Tibial nerve (tissue), 4 donors: ENCODE data around the gene TOP3A. TPM values are rescaled to one million over a fixed set of nuclear protein-coding genes. Genes with fewer than 3 reads are reported as not detected.

ENCODE experiments used
- DNase-seq, 2 donors: peaks; one replicate each; pipeline ENCODE4 v3.0.0-alpha.2; 2019; ENCODE audit warnings: low spot score in 2 of 2
- H3K27ac ChIP-seq, 4 donors: fragments of 200-600 bp; sonication (generic) in 3 of 4; one replicate each; pipeline ENCODE4 v1.5.1; 2017 to 2019; ENCODE audit warnings: mild to moderate bottlenecking in 1 of 4
- H3K27me3 ChIP-seq, 2 donors: fragments of 200-600 bp; sonication (generic) in 1 of 2; one replicate each; pipeline versions ENCODE4 v1.5.1 to v1.6.0; 2017 to 2019
- H3K36me3 ChIP-seq, 3 donors: fragments of 200-600 bp; sonication (generic); one replicate each; pipeline ENCODE4 v1.5.1; 2018 to 2019
- H3K4me1 ChIP-seq, 4 donors: fragments of 200-600 bp; sonication (generic) in 3 of 4; one replicate each; pipeline ENCODE4 v1.5.1; 2017 to 2019
- H3K4me3 ChIP-seq, 4 donors: fragments of 200-600 bp; sonication (generic) in 3 of 4; one replicate each; pipeline ENCODE4 v1.5.1; 2017 to 2019; ENCODE audit warnings: mild to moderate bottlenecking in 1 of 4, moderate library complexity in 1 of 4
- H3K9me3 ChIP-seq, 4 donors: fragments of 200-600 bp; sonication (generic) in 3 of 4; one replicate each; pipeline ENCODE4 v1.5.1; 2017 to 2019
- EP300 ChIP-seq, 2 donors: sonication (generic); formaldehyde crosslinking; IDR thresholded peaks; one replicate each; pipeline ENCODE4 v1.6.1; 2017; ENCODE audit warnings: antibody characterized with exemption in 2 of 2, mild to moderate bottlenecking in 1 of 2
- POLR2A ChIP-seq, 2 donors: fragments of 450-650 bp; IDR thresholded peaks; one replicate each; pipeline ENCODE4 v1.6.1; 2017; ENCODE audit warnings: antibody characterized with exemption in 2 of 2, mild to moderate bottlenecking in 2 of 2, moderate library complexity in 2 of 2
- WGBS, 2 donors: methylation state at CpG; one replicate each; pipeline ENCODE4 v1.1.5; 2018; 5-methylcytosine and 5-hydroxymethylcytosine counted together
- total RNA-seq, 4 donors: library from RNA; depleted of rRNA; stranded (reverse); fragments of >200 nt; gene quantifications; one replicate each; pipeline ENCODE4 v1.1.0, GENCODE V29; 2016
- TF ChIP-seq, protein P1 (sequence below), 5 experiments: fragments of 200-600 bp in 3 of 5; fragments of 450-650 bp in 2 of 5; sonication (generic) in 3 of 5; IDR thresholded peaks; one replicate each; pipeline ENCODE4 v1.5.1; 2016 to 2019; ENCODE audit warnings: antibody characterized with exemption in 5 of 5, mild to moderate bottlenecking in 3 of 5, moderate library complexity in 2 of 5

TOP3A gene
- total RNA-seq, 4 donors from 2014 or later, result 47.9 to 92.4 (median 63.5) TPM

DNA sequence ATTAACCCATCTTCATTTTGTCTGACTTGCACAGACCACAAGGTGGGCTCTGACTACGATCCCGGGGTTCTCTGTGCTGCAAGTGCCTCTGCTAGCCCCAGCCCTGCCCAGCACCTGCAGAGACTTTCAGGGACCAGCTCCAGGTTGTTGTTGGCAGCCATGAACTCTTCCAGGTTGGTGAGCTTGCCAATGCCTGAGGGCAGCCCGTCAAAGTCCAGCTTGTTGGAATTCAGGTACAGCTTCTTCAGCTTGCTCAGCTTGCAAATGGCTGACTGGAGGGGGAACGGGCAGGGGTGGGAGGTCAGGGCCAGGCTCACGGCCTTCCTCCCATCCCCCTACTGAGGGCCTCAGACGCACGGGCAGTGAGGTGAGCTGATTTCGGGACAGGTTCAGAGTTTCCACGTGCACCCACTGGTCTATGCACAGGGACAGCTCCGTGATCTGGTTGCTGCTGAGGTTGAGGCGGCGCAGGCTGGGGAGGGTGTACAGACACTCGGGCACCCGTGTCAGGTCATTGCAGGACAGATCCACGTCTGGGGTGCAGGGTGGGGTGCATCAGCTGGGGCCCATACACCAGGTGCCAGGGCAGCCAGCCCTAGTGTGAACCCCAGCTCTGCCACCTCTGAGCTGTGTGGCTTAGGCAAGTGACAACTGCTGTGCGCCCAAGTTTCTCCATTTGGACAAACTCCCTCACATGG, 61.5 kb downstream of the TOP3A start:
- no peak for DNase-seq
- Histone ChIP-seq H3K36me3 (peaks cover 0 to 84% (median 37%) of the 10 kb centered on the region in 3 donors), H3K4me1 (peaks cover 0 to 31% (median 14%) of the 10 kb centered on the region in 4 donors), H3K9me3 (no peaks in the 10 kb centered on the region), H3K4me3 (no peak overlapping the region), H3K27me3 (no peaks in the 10 kb centered on the region), H3K27ac (no peak overlapping the region)
- 77 to 83% methylated on average over 14 to 16 of the region's 16 CpGs for WGBS, 2 donors
- TF ChIP-seq EP300 (IDR thresholded peaks at IDR 0.05) (no peak), POLR2A (IDR thresholded peaks at IDR 0.05) (no peak)
- TF ChIP-seq, protein P1, sequence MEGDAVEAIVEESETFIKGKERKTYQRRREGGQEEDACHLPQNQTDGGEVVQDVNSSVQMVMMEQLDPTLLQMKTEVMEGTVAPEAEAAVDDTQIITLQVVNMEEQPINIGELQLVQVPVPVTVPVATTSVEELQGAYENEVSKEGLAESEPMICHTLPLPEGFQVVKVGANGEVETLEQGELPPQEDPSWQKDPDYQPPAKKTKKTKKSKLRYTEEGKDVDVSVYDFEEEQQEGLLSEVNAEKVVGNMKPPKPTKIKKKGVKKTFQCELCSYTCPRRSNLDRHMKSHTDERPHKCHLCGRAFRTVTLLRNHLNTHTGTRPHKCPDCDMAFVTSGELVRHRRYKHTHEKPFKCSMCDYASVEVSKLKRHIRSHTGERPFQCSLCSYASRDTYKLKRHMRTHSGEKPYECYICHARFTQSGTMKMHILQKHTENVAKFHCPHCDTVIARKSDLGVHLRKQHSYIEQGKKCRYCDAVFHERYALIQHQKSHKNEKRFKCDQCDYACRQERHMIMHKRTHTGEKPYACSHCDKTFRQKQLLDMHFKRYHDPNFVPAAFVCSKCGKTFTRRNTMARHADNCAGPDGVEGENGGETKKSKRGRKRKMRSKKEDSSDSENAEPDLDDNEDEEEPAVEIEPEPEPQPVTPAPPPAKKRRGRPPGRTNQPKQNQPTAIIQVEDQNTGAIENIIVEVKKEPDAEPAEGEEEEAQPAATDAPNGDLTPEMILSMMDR (IDR thresholded peaks at IDR 0.05), result no peak

DNA sequence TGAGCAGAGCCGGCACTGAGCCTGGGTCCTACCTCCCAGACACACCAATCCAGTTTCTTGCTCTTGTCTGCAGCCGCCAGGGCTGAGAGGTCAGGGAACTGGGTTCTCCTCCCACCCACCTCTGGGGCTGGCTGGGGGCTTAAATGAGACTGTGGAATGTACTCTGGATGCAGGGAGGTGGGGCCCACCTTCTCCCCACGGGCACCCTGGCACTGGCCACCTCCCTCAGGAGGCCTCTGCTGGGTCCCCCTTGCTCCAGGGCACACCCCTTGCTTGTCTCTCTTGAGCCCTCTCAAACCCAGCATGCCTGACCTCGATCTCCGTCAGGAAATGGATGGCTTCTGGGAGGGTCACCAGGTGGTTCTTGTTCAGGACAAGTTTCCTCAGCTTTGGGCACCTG, 62.6 kb downstream of the TOP3A start:
- Histone ChIP-seq H3K4me3 (no peak overlapping the region), H3K4me1 (peaks cover 0 to 36% (median 8%) of the 10 kb centered on the region in 4 donors), H3K27ac (no peak overlapping the region), H3K36me3 (peaks cover 0 to 96% (median 37%) of the 10 kb centered on the region in 3 donors), H3K27me3 (no peaks in the 10 kb centered on the region), H3K9me3 (no peaks in the 10 kb centered on the region)
- WGBS, 2 donors, result 65 to 82% methylated on average over 3 to 5 of the region's 5 CpGs
- no peak for DNase-seq
- TF ChIP-seq, protein P1 (IDR thresholded peaks at IDR 0.05), result no peak
- no peak for TF ChIP-seq POLR2A (IDR thresholded peaks at IDR 0.05)
- no peak for TF ChIP-seq EP300 (IDR thresholded peaks at IDR 0.05)

DNA sequence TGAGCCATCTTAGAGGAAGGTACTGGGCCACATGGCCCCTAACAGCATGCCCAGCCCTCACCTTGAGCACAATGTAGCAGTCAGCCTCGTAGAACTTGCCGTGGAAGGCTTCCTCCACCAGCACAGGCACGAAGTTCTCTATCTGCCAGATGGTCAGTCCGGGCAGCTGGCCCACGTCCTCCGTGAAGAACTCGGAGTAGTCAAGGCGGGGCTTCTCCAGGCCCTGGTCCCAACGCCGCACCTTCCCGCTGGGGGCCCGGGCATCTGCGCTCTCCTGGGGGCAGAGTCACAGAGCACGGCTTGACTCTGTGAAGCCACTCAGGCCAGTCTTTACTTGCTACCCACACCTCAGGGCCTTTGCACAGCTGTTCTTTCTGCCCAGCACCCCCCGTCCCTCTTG, 63.6 kb downstream of the TOP3A start:
- Histone ChIP-seq H3K27me3 (no peaks in the 10 kb centered on the region), H3K27ac (no peak overlapping the region), H3K4me3 (no peak overlapping the region), H3K9me3 (no peaks in the 10 kb centered on the region), H3K4me1 (peaks cover 0 to 33% (median 0%) of the 10 kb centered on the region in 4 donors), H3K36me3 (peaks cover 0 to 100% (median 42%) of the 10 kb centered on the region in 3 donors)
- WGBS, 2 donors, result 77 to 80% methylated on average over 13 to 15 of the region's 15 CpGs
- DNase-seq, result no peak
- TF ChIP-seq EP300 (IDR thresholded peaks at IDR 0.05) (no peak), POLR2A (IDR thresholded peaks at IDR 0.05) (no peak)
- TF ChIP-seq, protein P1 (IDR thresholded peaks at IDR 0.05), result no peak

DNA sequence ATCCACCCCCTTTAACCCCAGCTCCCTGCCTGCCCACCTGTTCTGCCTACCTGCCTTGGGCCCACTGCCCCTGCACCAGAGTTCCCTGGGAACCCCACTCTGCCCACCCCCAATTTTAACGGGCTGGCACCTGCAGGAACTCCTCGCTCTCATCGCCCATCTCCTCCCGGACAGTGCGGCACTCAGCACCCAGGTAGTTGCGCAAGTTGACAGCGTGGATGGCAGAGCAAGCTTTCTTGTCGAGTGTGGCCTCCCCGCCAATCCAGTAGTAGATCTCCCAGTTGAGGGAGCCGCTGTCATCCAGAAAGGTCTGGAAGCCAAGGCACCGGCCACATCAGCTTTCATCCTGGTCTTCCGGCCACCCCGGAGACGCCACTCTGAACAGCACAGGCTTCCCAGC, 64.1 kb downstream of the TOP3A start:
- Histone ChIP-seq H3K9me3 (no peaks in the 10 kb centered on the region), H3K27ac (no peak overlapping the region), H3K4me3 (no peak overlapping the region), H3K36me3 (peaks cover 0 to 100% (median 47%) of the 10 kb centered on the region in 3 donors), H3K4me1 (peaks cover 0 to 28% (median 0%) of the 10 kb centered on the region in 4 donors), H3K27me3 (no peaks in the 10 kb centered on the region)
- TF ChIP-seq EP300 (IDR thresholded peaks at IDR 0.05) (no peak), POLR2A (IDR thresholded peaks at IDR 0.05) (no peak)
- TF ChIP-seq, protein P1 (IDR thresholded peaks at IDR 0.05), result no peak
- no peak for DNase-seq
- 90 to 94% methylated on average over 14 of the region's 14 CpGs for WGBS, 2 donors

DNA sequence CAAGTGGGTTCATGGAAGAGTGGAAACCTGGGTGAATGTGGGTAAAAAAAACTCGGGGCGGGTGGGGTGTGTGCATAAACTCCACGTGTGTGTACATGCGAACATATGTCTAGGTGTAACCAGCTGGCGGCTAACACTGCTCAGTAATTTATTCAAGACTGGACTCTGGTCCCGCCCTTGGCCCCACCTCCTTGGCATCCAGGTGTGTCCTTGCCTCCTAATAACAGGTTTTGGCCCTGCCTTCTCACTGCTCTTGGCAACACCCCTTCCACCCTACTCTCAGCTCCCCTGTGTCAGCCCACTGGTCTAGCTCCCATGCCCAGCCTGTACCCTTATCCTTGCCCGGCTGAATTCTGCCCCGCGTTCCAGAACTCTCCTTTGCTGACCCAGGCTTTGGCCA, 64.5 kb downstream of the TOP3A start:
- Histone ChIP-seq H3K36me3 (peaks cover 0 to 100% (median 49%) of the 10 kb centered on the region in 3 donors), H3K4me1 (peaks cover 0 to 27% (median 0%) of the 10 kb centered on the region in 4 donors), H3K27ac (no peak overlapping the region), H3K27me3 (no peaks in the 10 kb centered on the region), H3K4me3 (no peak overlapping the region), H3K9me3 (no peaks in the 10 kb centered on the region)
- DNase-seq, result no peak
- 84 to 86% methylated on average over 9 of the region's 9 CpGs for WGBS, 2 donors
- no peak for TF ChIP-seq EP300 (IDR thresholded peaks at IDR 0.05)
- TF ChIP-seq, protein P1 (IDR thresholded peaks at IDR 0.05), result no peak
- TF ChIP-seq POLR2A (IDR thresholded peaks at IDR 0.05), result no peak
